SKM-1 treated with dmso at 0.1 percent for 144 hours (cell line): ENCODE measurements around the gene KIRREL1.
A peak's percentile ranks its signal among the peaks of the same experiment; 100 is the strongest.

ENCODE experiments used
- DNase-seq: peaks from one replicate; lab custom pipeline; 2025; ENCODE audit not compliant: unreplicated experiment; lab: John Stamatoyannopoulos, UW

The KIRREL1 gene

GRCh38 chr1:158005224-158005623, 11.8 kb downstream of the KIRREL1 start:
- DNase-seq = no peak

GRCh38 chr1:158007180-158007579, 13.7 kb downstream of the KIRREL1 start:
- no peak for DNase-seq

GRCh38 chr1:158007667-158008386, 14.4 kb downstream of the KIRREL1 start:
- DNase-seq = no peak

- no peak for DNase-seq
These were observed 15.2 kb downstream of the KIRREL1 start for GRCh38 chr1:158008630-158009029.

- DNase-seq = no peak
These were observed 18.3 kb downstream of the KIRREL1 start for GRCh38 chr1:158011714-158012113.

GRCh38 chr1:158013840-158014730, 20.6 kb downstream of the KIRREL1 start:
- DNase-seq = no peak

- no peak for DNase-seq
These were observed 21.4 kb downstream of the KIRREL1 start for GRCh38 chr1:158014731-158015320.

GRCh38 chr1:158016651-158017335, 23.3 kb downstream of the KIRREL1 start:
- DNase-seq = peak; percentile 38

- no peak for DNase-seq
These were observed 24.6 kb downstream of the KIRREL1 start for GRCh38 chr1:158017800-158018595.

GRCh38 chr1:158019171-158019868, 25.9 kb downstream of the KIRREL1 start:
- DNase-seq = no peak

GRCh38 chr1:158020259-158020885, 26.9 kb downstream of the KIRREL1 start:
- DNase-seq = no peak

GRCh38 chr1:158020886-158021620, 27.6 kb downstream of the KIRREL1 start:
- peak; percentile 55 for DNase-seq

- DNase-seq = no peak
These were observed 28.3 kb downstream of the KIRREL1 start for GRCh38 chr1:158021721-158022120.

- no peak for DNase-seq
These were observed 29.3 kb downstream of the KIRREL1 start for GRCh38 chr1:158022554-158023312.

GRCh38 chr1:158024737-158025136, 31.3 kb downstream of the KIRREL1 start:
- no peak for DNase-seq

GRCh38 chr1:158025576-158026230, 32.3 kb downstream of the KIRREL1 start:
- DNase-seq = no peak

- DNase-seq = no peak
These were observed 33.2 kb downstream of the KIRREL1 start for GRCh38 chr1:158026651-158027050.
